HCT116 (cell line): Measurements from ENCODE around the gene RBCK1. TPM values are rescaled to one million over a fixed set of nuclear protein-coding genes. Genes with fewer than 3 reads are reported as not detected.

Experiments
- ATAC-seq: fragments of 200-7000 bp; cut with Tn5 transposase; 2 replicates; pipeline ENCODE4 v1.9.1; 2020; ENCODE audit warnings: mild to moderate bottlenecking, moderate library complexity
- BruUV-seq: library from RNA; stranded (reverse); fragments of 400-500 nt; replicated peaks from 2 replicates; lab custom pipeline; 2021; lab: Mats Ljungman, UMichigan
- CTCF ChIA-PET: fragments of 300-600 bp; sonication (Branson Sonifier 250); formaldehyde crosslinking; loops from one replicate; lab custom pipeline; 2021; ENCODE audit warnings: antibody characterized with exemption; lab: Charles Lee
- POLR2A ChIA-PET: fragments of 300-600, 350-600 bp; sonication (Branson Sonifier 250); formaldehyde crosslinking; loops from one replicate; lab custom pipeline; 2021; ENCODE audit warnings: antibody characterized with exemption; lab: Charles Lee
- RAD21 ChIA-PET, 2 experiments: fragments of 300-600 bp; sonication (Branson Sonifier 250); formaldehyde crosslinking; loops; one replicate each; lab custom pipeline; 2023; ENCODE audit warnings: low total read pairs in 2 of 2; ENCODE audit not compliant: uncharacterized antibody in 2 of 2, unreplicated experiment in 2 of 2, low non-redundant PET in 1 of 2; lab: Charles Lee
- DNase-seq: peaks from one replicate; pipeline ENCODE4 v3.0.0-alpha.2; 2010; ENCODE audit warnings: low read depth, low spot score
- H2AFZ ChIP-seq: fragments of 200-600 bp; shearing (Covaris generic), sonication (generic); 2 replicates; pipeline ENCODE4 v1.6.1; 2017; ENCODE audit warnings: low read depth, mixed run types, mixed read lengths, antibody characterized with exemption, low read length; ENCODE audit not compliant: poor library complexity, severe bottlenecking
- H3K27ac ChIP-seq: 2 replicates; pipeline ENCODE4 v1.5.1; 2012; ENCODE audit warnings: low read depth, low read length
- H3K27me3 ChIP-seq: fragments of 200-600 bp; sonication (generic); 2 replicates; pipeline ENCODE4 v1.6.1; 2016; ENCODE audit warnings: mixed run types, low read length, mixed read lengths; ENCODE audit not compliant: insufficient read depth
- H3K36me3 ChIP-seq, 2 experiments: fragments of 200-500 bp in 1 of 2; fragments of 200-600 bp in 1 of 2; sonication (Bioruptor generic) in 1 of 2; sonication (generic) in 1 of 2; 2 replicates each; pipeline versions ENCODE4 v1.5.1 to v1.6.1; 2014 to 2016; ENCODE audit warnings: low read length in 2 of 2, inconsistent platforms in 1 of 2, mixed read lengths in 1 of 2, mixed run types in 1 of 2; ENCODE audit not compliant: insufficient read depth in 2 of 2, control insufficient read depth in 1 of 2
- H3K4me1 ChIP-seq, 2 experiments: fragments of 200-600 bp in 1 of 2; sonication (generic) in 1 of 2; 2 replicates each; pipeline versions ENCODE4 v1.5.1 to v1.6.1; 2012 to 2017; ENCODE audit warnings: low read length in 2 of 2, inconsistent platforms in 1 of 2, mild to moderate bottlenecking in 1 of 2, mixed read lengths in 1 of 2, mixed run types in 1 of 2, moderate library complexity in 1 of 2; ENCODE audit not compliant: insufficient read depth in 2 of 2, control insufficient read depth in 1 of 2
- H3K4me2 ChIP-seq: fragments of 200-600 bp; sonication (generic); 2 replicates; pipeline ENCODE4 v1.6.1; 2017; ENCODE audit warnings: mixed run types, low read length, mixed read lengths
- H3K4me3 ChIP-seq, 2 experiments: fragments of 200-600 bp in 1 of 2; sonication (generic) in 1 of 2; replicated peaks in 1 of 2; 2 replicates each; pipeline ENCODE4 v1.5.1; 2011 to 2016; ENCODE audit warnings: low read length in 2 of 2, control low read depth in 1 of 2, low read depth in 1 of 2, mild to moderate bottlenecking in 1 of 2, mixed read lengths in 1 of 2, mixed run types in 1 of 2
- H3K79me2 ChIP-seq: fragments of 200-600 bp; sonication (generic); 2 replicates; pipeline ENCODE4 v1.6.1; 2017; ENCODE audit warnings: mild to moderate bottlenecking, mixed run types, low read length, moderate library complexity, mixed read lengths; ENCODE audit not compliant: insufficient read depth
- H3K9ac ChIP-seq: fragments of 200-600 bp; sonication (generic); 2 replicates; pipeline ENCODE4 v1.6.1; 2016; ENCODE audit warnings: low read length, mixed read lengths
- H3K9me2 ChIP-seq: fragments of 200-600 bp; sonication (generic), shearing (Covaris generic); 2 replicates; pipeline ENCODE4 v1.6.1; 2017; ENCODE audit warnings: mixed run types, mild to moderate bottlenecking, moderate library complexity; ENCODE audit not compliant: insufficient read depth
- H3K9me3 ChIP-seq, 2 experiments: fragments of 200-500 bp in 1 of 2; fragments of 200-600 bp in 1 of 2; sonication (Bioruptor generic) in 1 of 2; sonication (generic) in 1 of 2; 2 replicates each; pipeline ENCODE4 v1.6.1; 2014 to 2017; ENCODE audit warnings: low read length in 2 of 2, mixed read lengths in 2 of 2, inconsistent platforms in 1 of 2, low read depth in 1 of 2, mild to moderate bottlenecking in 1 of 2, mixed run types in 1 of 2, moderate library complexity in 1 of 2; ENCODE audit not compliant: control insufficient read depth in 1 of 2, insufficient read depth in 1 of 2
- H4K20me1 ChIP-seq: fragments of 200-600 bp; sonication (generic), shearing (Covaris generic); 2 replicates; pipeline ENCODE4 v1.6.1; 2017; ENCODE audit warnings: mixed run types, mild to moderate bottlenecking, moderate library complexity; ENCODE audit not compliant: insufficient read depth
- CBX3 ChIP-seq: IDR thresholded peaks from 2 replicates; pipeline ENCODE4 v1.6.1; 2012; ENCODE audit warnings: low read depth
- CEBPB ChIP-seq: IDR thresholded peaks from 2 replicates; pipeline ENCODE4 v1.6.1; 2012; ENCODE audit warnings: low read depth
- EGR1 ChIP-seq: IDR thresholded peaks from 2 replicates; pipeline ENCODE4 v1.6.1; 2012; ENCODE audit warnings: low read depth
- ELF1 ChIP-seq: IDR thresholded peaks from 2 replicates; pipeline ENCODE4 v1.6.1; 2012; ENCODE audit warnings: low read depth, borderline replicate concordance
- EZH2phosphoT487 ChIP-seq: fragments of 200-600 bp; IDR thresholded peaks from 2 replicates; pipeline ENCODE4 v1.6.1; 2018; ENCODE audit warnings: antibody characterized with exemption, borderline replicate concordance
- FOSL1 ChIP-seq: IDR thresholded peaks from 2 replicates; pipeline ENCODE4 v1.6.1; 2012; ENCODE audit warnings: low read depth
- JUND ChIP-seq: IDR thresholded peaks from 2 replicates; pipeline ENCODE4 v1.6.1; 2012
- POLR2A ChIP-seq: IDR thresholded peaks from 2 replicates; pipeline ENCODE4 v1.7.0; 2011; ENCODE audit warnings: borderline replicate concordance; ENCODE audit not compliant: insufficient read depth, insufficient read length; ENCODE audit errors: extremely low read depth
- POLR2AphosphoS5 ChIP-seq: IDR thresholded peaks from 2 replicates; pipeline ENCODE4 v1.6.1; 2011; ENCODE audit warnings: mild to moderate bottlenecking, low read depth, low read length, moderate library complexity
- RAD21 ChIP-seq: IDR thresholded peaks from 2 replicates; pipeline ENCODE4 v1.6.1; 2012; ENCODE audit warnings: low read depth, mild to moderate bottlenecking
- SIN3A ChIP-seq: IDR thresholded peaks from 2 replicates; pipeline ENCODE4 v1.6.1; 2012; ENCODE audit warnings: low read depth
- SRF ChIP-seq: IDR thresholded peaks from 2 replicates; pipeline ENCODE4 v1.6.1; 2012; ENCODE audit warnings: low read depth
- YY1 ChIP-seq: IDR thresholded peaks from 2 replicates; pipeline ENCODE4 v1.6.1; 2011; ENCODE audit warnings: low read length, low read depth, moderate library complexity, mild to moderate bottlenecking; ENCODE audit not compliant: insufficient replicate concordance; ENCODE audit errors: extremely low read depth
- intact Hi-C: fragments of 100-400 bp; cut with micrococcal nuclease; formaldehyde crosslinking; loops from 2 replicates; pipeline ENCODE4 v1.10.0; 2022
- total RNA-seq: library from RNA; stranded (reverse); gene quantifications from one replicate; pipeline ENCODE4 v1.2.1, GENCODE V29; 2021; ENCODE audit not compliant: unreplicated experiment
- TF ChIP-seq, protein P1 (sequence below): IDR thresholded peaks from 2 replicates; pipeline ENCODE4 v1.6.1; 2011; ENCODE audit warnings: mild to moderate bottlenecking, low read length, moderate library complexity; ENCODE audit not compliant: insufficient replicate concordance; ENCODE audit errors: extremely low read depth
- TF ChIP-seq, protein P2 (sequence below): IDR thresholded peaks from 2 replicates; pipeline ENCODE4 v1.6.1; 2012
- TF ChIP-seq, protein P3 (sequence below): IDR thresholded peaks from 2 replicates; pipeline ENCODE4 v1.6.1; 2012; ENCODE audit warnings: low read depth
- TF ChIP-seq, protein P4 (sequence below): IDR thresholded peaks from 2 replicates; pipeline ENCODE4 v1.6.1; 2012
- TF ChIP-seq, protein P5 (sequence below), 3 experiments: fragments of 200-600 bp in 1 of 3; sonication (generic) in 1 of 3; IDR thresholded peaks in 2 of 3; conservative IDR thresholded peaks in 1 of 3; 2 replicates each; pipeline ENCODE4 v1.5.1; 2012 to 2017; ENCODE audit warnings: low read depth in 2 of 3, low read length in 2 of 3, antibody characterized with exemption in 1 of 3, borderline replicate concordance in 1 of 3, control low read depth in 1 of 3, mild to moderate bottlenecking in 1 of 3, mixed read lengths in 1 of 3, mixed run types in 1 of 3, moderate library complexity in 1 of 3; ENCODE audit not compliant: insufficient read depth in 1 of 3

Gene RBCK1
- total RNA-seq, 1 experiment from 2014 or later: 180 TPM

DNA sequence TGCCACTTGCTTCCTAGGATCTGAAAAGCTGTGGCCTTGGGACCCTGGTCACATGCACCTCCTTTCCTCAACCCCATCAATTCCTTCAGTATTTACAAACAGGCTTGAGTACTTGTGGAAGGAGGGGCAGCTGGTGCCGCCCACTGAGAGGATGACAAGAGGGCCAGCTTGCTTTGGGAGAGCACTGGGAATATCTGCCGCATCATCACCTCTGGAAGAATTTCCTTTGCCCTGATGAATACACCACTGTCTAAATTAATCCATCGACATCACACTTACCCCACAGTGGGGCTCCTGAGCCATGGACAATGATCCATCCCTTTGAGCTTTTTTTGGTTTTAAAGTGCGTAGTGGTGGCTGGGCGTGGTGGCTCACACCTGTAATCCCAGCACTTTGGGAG lies 28.4 kb downstream of the RBCK1 start:
- no peak overlapping the region for H3K9ac ChIP-seq
- DNase-seq (no peak), ATAC-seq (no peak)
- no peak overlapping the region for H2AFZ ChIP-seq
- intact Hi-C loops: no loop called here
- H3K27me3 ChIP-seq: no peaks in the 10 kb centered on the region
- H3K9me3 ChIP-seq: no peaks in the 10 kb centered on the region
- ChIA-PET RAD21 (no interaction called here), POLR2A (interaction anchor here (1.0 kb wide), 1 partner anchor 14 kb away, joined by 3 read pairs; no protein-coding TSS in a partner anchor), CTCF (interaction anchor here (1.4 to 1.5 kb wide), 2 partner anchors 74 to 302 kb away, joined by 3 read pairs; no protein-coding TSS in a partner anchor)
- H3K79me2 ChIP-seq: no peaks in the 10 kb centered on the region
- no peak overlapping the region for H3K27ac ChIP-seq
- peaks cover 0 to 5% of the 10 kb centered on the region in 2 experiments; a peak in 1 of 4 replicates for H3K4me1 ChIP-seq
- H3K36me3 ChIP-seq: peaks cover 29 to 52% of the 10 kb centered on the region in 2 experiments
- H3K4me2 ChIP-seq: no peak overlapping the region
- H4K20me1 ChIP-seq: no peaks in the 10 kb centered on the region
- TSS peak; percentile 21 for BruUV-seq
- no peaks in the 10 kb centered on the region for H3K9me2 ChIP-seq
- TF ChIP-seq CEBPB (no peak), EZH2phosphoT487 (no peak), POLR2A (no peak), EGR1 (no peak), POLR2AphosphoS5 (no peak), SIN3A (no peak), JUND (no peak), ELF1 (no peak), SRF (no peak), YY1 (no peak), CBX3 (no peak), RAD21 (no peak), FOSL1 (no peak)
- TF ChIP-seq, protein P1, sequence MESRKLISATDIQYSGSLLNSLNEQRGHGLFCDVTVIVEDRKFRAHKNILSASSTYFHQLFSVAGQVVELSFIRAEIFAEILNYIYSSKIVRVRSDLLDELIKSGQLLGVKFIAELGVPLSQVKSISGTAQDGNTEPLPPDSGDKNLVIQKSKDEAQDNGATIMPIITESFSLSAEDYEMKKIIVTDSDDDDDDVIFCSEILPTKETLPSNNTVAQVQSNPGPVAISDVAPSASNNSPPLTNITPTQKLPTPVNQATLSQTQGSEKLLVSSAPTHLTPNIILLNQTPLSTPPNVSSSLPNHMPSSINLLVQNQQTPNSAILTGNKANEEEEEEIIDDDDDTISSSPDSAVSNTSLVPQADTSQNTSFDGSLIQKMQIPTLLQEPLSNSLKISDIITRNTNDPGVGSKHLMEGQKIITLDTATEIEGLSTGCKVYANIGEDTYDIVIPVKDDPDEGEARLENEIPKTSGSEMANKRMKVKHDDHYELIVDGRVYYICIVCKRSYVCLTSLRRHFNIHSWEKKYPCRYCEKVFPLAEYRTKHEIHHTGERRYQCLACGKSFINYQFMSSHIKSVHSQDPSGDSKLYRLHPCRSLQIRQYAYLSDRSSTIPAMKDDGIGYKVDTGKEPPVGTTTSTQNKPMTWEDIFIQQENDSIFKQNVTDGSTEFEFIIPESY: no peak
- TF ChIP-seq, protein P2, sequence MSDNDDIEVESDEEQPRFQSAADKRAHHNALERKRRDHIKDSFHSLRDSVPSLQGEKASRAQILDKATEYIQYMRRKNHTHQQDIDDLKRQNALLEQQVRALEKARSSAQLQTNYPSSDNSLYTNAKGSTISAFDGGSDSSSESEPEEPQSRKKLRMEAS: no peak
- TF ChIP-seq, protein P3, sequence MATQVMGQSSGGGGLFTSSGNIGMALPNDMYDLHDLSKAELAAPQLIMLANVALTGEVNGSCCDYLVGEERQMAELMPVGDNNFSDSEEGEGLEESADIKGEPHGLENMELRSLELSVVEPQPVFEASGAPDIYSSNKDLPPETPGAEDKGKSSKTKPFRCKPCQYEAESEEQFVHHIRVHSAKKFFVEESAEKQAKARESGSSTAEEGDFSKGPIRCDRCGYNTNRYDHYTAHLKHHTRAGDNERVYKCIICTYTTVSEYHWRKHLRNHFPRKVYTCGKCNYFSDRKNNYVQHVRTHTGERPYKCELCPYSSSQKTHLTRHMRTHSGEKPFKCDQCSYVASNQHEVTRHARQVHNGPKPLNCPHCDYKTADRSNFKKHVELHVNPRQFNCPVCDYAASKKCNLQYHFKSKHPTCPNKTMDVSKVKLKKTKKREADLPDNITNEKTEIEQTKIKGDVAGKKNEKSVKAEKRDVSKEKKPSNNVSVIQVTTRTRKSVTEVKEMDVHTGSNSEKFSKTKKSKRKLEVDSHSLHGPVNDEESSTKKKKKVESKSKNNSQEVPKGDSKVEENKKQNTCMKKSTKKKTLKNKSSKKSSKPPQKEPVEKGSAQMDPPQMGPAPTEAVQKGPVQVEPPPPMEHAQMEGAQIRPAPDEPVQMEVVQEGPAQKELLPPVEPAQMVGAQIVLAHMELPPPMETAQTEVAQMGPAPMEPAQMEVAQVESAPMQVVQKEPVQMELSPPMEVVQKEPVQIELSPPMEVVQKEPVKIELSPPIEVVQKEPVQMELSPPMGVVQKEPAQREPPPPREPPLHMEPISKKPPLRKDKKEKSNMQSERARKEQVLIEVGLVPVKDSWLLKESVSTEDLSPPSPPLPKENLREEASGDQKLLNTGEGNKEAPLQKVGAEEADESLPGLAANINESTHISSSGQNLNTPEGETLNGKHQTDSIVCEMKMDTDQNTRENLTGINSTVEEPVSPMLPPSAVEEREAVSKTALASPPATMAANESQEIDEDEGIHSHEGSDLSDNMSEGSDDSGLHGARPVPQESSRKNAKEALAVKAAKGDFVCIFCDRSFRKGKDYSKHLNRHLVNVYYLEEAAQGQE: no peak
- TF ChIP-seq, protein P4, sequence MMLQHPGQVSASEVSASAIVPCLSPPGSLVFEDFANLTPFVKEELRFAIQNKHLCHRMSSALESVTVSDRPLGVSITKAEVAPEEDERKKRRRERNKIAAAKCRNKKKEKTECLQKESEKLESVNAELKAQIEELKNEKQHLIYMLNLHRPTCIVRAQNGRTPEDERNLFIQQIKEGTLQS: no peak
- TF ChIP-seq, protein P5, sequence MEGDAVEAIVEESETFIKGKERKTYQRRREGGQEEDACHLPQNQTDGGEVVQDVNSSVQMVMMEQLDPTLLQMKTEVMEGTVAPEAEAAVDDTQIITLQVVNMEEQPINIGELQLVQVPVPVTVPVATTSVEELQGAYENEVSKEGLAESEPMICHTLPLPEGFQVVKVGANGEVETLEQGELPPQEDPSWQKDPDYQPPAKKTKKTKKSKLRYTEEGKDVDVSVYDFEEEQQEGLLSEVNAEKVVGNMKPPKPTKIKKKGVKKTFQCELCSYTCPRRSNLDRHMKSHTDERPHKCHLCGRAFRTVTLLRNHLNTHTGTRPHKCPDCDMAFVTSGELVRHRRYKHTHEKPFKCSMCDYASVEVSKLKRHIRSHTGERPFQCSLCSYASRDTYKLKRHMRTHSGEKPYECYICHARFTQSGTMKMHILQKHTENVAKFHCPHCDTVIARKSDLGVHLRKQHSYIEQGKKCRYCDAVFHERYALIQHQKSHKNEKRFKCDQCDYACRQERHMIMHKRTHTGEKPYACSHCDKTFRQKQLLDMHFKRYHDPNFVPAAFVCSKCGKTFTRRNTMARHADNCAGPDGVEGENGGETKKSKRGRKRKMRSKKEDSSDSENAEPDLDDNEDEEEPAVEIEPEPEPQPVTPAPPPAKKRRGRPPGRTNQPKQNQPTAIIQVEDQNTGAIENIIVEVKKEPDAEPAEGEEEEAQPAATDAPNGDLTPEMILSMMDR (IDR thresholded peaks at IDR 0.05 in 2 of 3, conservative IDR thresholded peaks at IDR 0.05 in 1 of 3; ENCODE audit: borderline replicate concordance in 1 of 3, insufficient read depth in 1 of 3, low read depth in 2 of 3, low read length in 2 of 3): no peak
- no peak overlapping the region for H3K4me3 ChIP-seq
